ENCODE measurements around the gene APRT. TPM values are rescaled to one million over a fixed set of nuclear protein-coding genes. Genes with fewer than 3 reads are reported as not detected.
"Not testable (repeated sequence)": the region's sequence is repeated elsewhere in the genome, so short reads cannot be mapped to it uniquely, and the experiment has no call there.

The APRT gene
- total and polyA plus RNA-seq, 9 of the 15 experiments (the other 6 are each of a cell fraction or from before 2014, with no cell fraction given): 41.7 to 409 (median 146) TPM

- CTCF ChIA-PET (ENCODE audit: low intra/inter-chr PET ratio); DNase-seq (ENCODE audit: extremely low read depth in 1 of 4, low spot score in 3 of 4); H3K4me3 ChIP-seq; in situ Hi-C loops (cut with MboI); BruUV-seq (replicated peaks); H3K27me3 ChIP-seq (ENCODE audit: control insufficient read depth in 2 of 2, insufficient read depth in 2 of 2, low read length in 2 of 2); H2AFZ ChIP-seq (ENCODE audit: low read depth, low read length); FAIRE-seq; ATAC-seq; H3K9me3 ChIP-seq (replicated peaks; ENCODE audit: control insufficient read depth, insufficient read depth, low read depth, low read length): not testable (repeated sequence)
- H3K9ac ChIP-seq (ENCODE audit: insufficient read depth in 1 of 2, low read depth in 2 of 2, low read length in 2 of 2): peak overlapping the region; percentile 75 to 95; a peak in 3 of 4 replicates
- 86% methylated on average over 4 of the region's 23 CpGs for WGBS (ENCODE audit: insufficient coverage, low coverage, missing lambda C conversion rate)
- peaks cover 99% of the 10 kb centered on the region for H3K79me2 ChIP-seq (ENCODE audit: control insufficient read depth, insufficient read depth, low read length)
- peaks cover 75 to 100% of the 10 kb centered on the region in 2 experiments for H3K4me1 ChIP-seq (replicated peaks in 1 of 2; ENCODE audit: control insufficient read depth in 2 of 2, insufficient read depth in 2 of 2, low read length in 2 of 2)
- H3K4me2 ChIP-seq (ENCODE audit: insufficient read depth, low read length): peak overlapping the region; percentile 20; the same call in 1 of the 2 replicates
- intact Hi-C loops (cut with micrococcal nuclease): loop anchor here (1.0 to 5.0 kb wide), 3 partner anchors 9 to 84 kb away; partner anchors contain the start of genes PIEZO1 and SNAI3
- H4K20me1 ChIP-seq (replicated peaks; ENCODE audit: control insufficient read depth, insufficient read depth, low read length): peaks cover 27% of the 10 kb centered on the region
- H3K27ac ChIP-seq (ENCODE audit: extremely low read depth, low read depth, low read length): peak overlapping the region; percentile 91; the same call in 2 of the 3 replicates
- H3K36me3 ChIP-seq (ENCODE audit: control insufficient read depth, insufficient read depth, low read length): peaks cover 66% of the 10 kb centered on the region
- H3K9me1 ChIP-seq (ENCODE audit: control insufficient read depth, insufficient read depth, low read length): peaks cover 12% of the 10 kb centered on the region
- TF ChIP-seq POLR2G (IDR thresholded peaks at IDR 0.05; ENCODE audit: low read depth, low read length): peak; percentile 58; the same call in 1 of the 2 replicates
- POLR2A ChIA-PET: interaction anchor here (0.6 to 7.2 kb wide), 9 partner anchors 9 to 115 kb away, joined by 3 to 124 read pairs (median 7); partner anchors contain the start of gene PIEZO1
Observed at GRCh38 chr16:88771781-88772180, 39.9 kb downstream of the APRT start.

GRCh38 chr16:88771294-88771772, 40.4 kb downstream of the APRT start:
- Histone ChIP-seq H3K4me1 (replicated peaks in 1 of 2; ENCODE audit: control insufficient read depth in 2 of 2, insufficient read depth in 2 of 2, low read length in 2 of 2) (peaks cover 75 to 100% of the 10 kb centered on the region in 2 experiments), H3K9me1 (ENCODE audit: control insufficient read depth, insufficient read depth, low read length) (peaks cover 12% of the 10 kb centered on the region), H3K79me2 (ENCODE audit: control insufficient read depth, insufficient read depth, low read length) (peaks cover 99% of the 10 kb centered on the region), H3K4me2 (ENCODE audit: insufficient read depth, low read length) (peak overlapping the region; percentile 81), H3K27ac (ENCODE audit: extremely low read depth, low read depth, low read length) (peak overlapping the region; percentile 91), H3K9me3 (replicated peaks; ENCODE audit: control insufficient read depth, insufficient read depth, low read depth, low read length) (no peaks in the 10 kb centered on the region), H3K4me3 (peak overlapping the region; percentile 38; the same call in 1 of the 2 replicates), H3K36me3 (ENCODE audit: control insufficient read depth, insufficient read depth, low read length) (peaks cover 66% of the 10 kb centered on the region), H2AFZ (ENCODE audit: low read depth, low read length) (no peak overlapping the region), H3K9ac (ENCODE audit: insufficient read depth in 1 of 2, low read depth in 2 of 2, low read length in 2 of 2) (peak overlapping the region; percentile 71 to 95), H3K27me3 (ENCODE audit: control insufficient read depth in 2 of 2, insufficient read depth in 2 of 2, low read length in 2 of 2) (no peaks in the 10 kb centered on the region), H4K20me1 (replicated peaks; ENCODE audit: control insufficient read depth, insufficient read depth, low read length) (peaks cover 31% of the 10 kb centered on the region)
- WGBS (ENCODE audit: insufficient coverage, low coverage, missing lambda C conversion rate): 31% methylated on average over 17 of the region's 19 CpGs
- FAIRE-seq (no peak), ATAC-seq (no peak), DNase-seq (ENCODE audit: extremely low read depth in 1 of 4, low spot score in 3 of 4) (no peak)
- CTCF ChIA-PET (ENCODE audit: low intra/inter-chr PET ratio): no interaction called here
- POLR2A ChIA-PET: interaction anchor here (0.6 to 7.2 kb wide), 11 partner anchors 9 to 220 kb away, joined by 3 to 124 read pairs (median 5); partner anchors contain the start of gene APRT
- intact Hi-C loops (cut with micrococcal nuclease) (loop anchor here (1.0 to 5.0 kb wide), 3 partner anchors 9 to 84 kb away; partner anchors contain the start of genes PIEZO1 and SNAI3), in situ Hi-C loops (cut with MboI) (no loop called here)
- BruUV-seq (replicated peaks): TSS peak; percentile 80
- no peak for TF ChIP-seq ZNF274 (IDR thresholded peaks at IDR 0.05; ENCODE audit: borderline replicate concordance, low read depth, low read length)
- TF ChIP-seq POLR2A (conservative IDR thresholded peaks at IDR 0.05): no peak
- no peak for TF ChIP-seq ARID1B (IDR thresholded peaks at IDR 0.05)
- TF ChIP-seq CBFB (CRISPR knock-in tag; IDR thresholded peaks at IDR 0.05): no peak
- no peak for TF ChIP-seq RBM17 (IDR thresholded peaks at IDR 0.05; ENCODE audit: borderline replicate concordance, low read depth, low read length)
- 0 out of 2 replicates have a peak, but pooled peaks have one; percentile 5 for TF ChIP-seq CREB3L1 (IDR thresholded peaks at IDR 0.05; ENCODE audit: borderline replicate concordance, low read depth)
- TF ChIP-seq ATF1 (CRISPR knock-in tag; IDR thresholded peaks at IDR 0.05): no peak
- TF ChIP-seq ATF1 (tag; IDR thresholded peaks at IDR 0.05): no peak
- TF ChIP-seq ZBTB17 (CRISPR knock-in tag; IDR thresholded peaks at IDR 0.05): peak; percentile 4; the same call in 1 of the 2 replicates
- TF ChIP-seq ZNF511 (CRISPR knock-in tag; IDR thresholded peaks at IDR 0.05): peak; percentile 31; the same call in 1 of the 2 replicates
- no peak for TF ChIP-seq FOXA1 (IDR thresholded peaks at IDR 0.05; ENCODE audit: borderline replicate concordance)
- no peak for TF ChIP-seq NR1H2 (CRISPR knock-in tag; IDR thresholded peaks at IDR 0.05)
- peak; percentile 72; the same call in 1 of the 2 replicates for TF ChIP-seq SREBF2 (CRISPR knock-in tag; IDR thresholded peaks at IDR 0.05)
- no peak for TF ChIP-seq FOS (IDR thresholded peaks at IDR 0.05; ENCODE audit: extremely low read depth, insufficient read length)
